GM06990 (cell line): Measurements from ENCODE around the gene YIF1B.
A peak's percentile ranks its signal among the peaks of the same experiment; 100 is the strongest.

ENCODE experiments used
- DNase-seq: peaks from one replicate; pipeline ENCODE4 v3.0.0-alpha.2; 2011; ENCODE audit not compliant: insufficient read length; ENCODE audit errors: extremely low read depth
- H3K27me3 ChIP-seq: replicated peaks from 2 replicates; pipeline ENCODE4 v1.6.0; 2011; ENCODE audit warnings: low read length; ENCODE audit not compliant: control insufficient read depth, insufficient read depth
- H3K36me3 ChIP-seq: 2 replicates; pipeline ENCODE4 v1.5.1; 2011; ENCODE audit warnings: low read length; ENCODE audit not compliant: control insufficient read depth, insufficient read depth
- H3K4me3 ChIP-seq: replicated peaks from 2 replicates; pipeline ENCODE4 v1.5.1; 2011; ENCODE audit warnings: low read depth, mild to moderate bottlenecking, control low read depth, low read length
- CTCF ChIP-seq: IDR thresholded peaks from 2 replicates; pipeline ENCODE4 v1.5.1; 2011; ENCODE audit warnings: low read length, control low read depth, mild to moderate bottlenecking, inconsistent platforms; ENCODE audit not compliant: insufficient read depth, poor library complexity, severe bottlenecking

The YIF1B gene

GRCh38 chr19:38336638-38337359 lies 21.1 kb upstream of the YIF1B start:
- peak overlapping the region; percentile 91 for H3K4me3 ChIP-seq
- no peak for TF ChIP-seq CTCF
- H3K36me3 ChIP-seq, result no peaks in the 10 kb centered on the region
- no peaks in the 10 kb centered on the region for H3K27me3 ChIP-seq
- DNase-seq, result peak; percentile 92

GRCh38 chr19:38335949-38336637 lies 20.3 kb upstream of the YIF1B start:
- DNase-seq, result peak; percentile 94
- Histone ChIP-seq H3K4me3 (peak overlapping the region; percentile 91), H3K27me3 (no peaks in the 10 kb centered on the region), H3K36me3 (no peaks in the 10 kb centered on the region)
- TF ChIP-seq CTCF, result no peak

- H3K36me3 ChIP-seq, result no peaks in the 10 kb centered on the region
- DNase-seq, result no peak
- H3K4me3 ChIP-seq, result no peak overlapping the region
- TF ChIP-seq CTCF, result no peak
- no peaks in the 10 kb centered on the region for H3K27me3 ChIP-seq
Measured at GRCh38 chr19:38333245-38333644, 17.5 kb upstream of the YIF1B start.

- DNase-seq, result no peak
- TF ChIP-seq CTCF, result no peak
- no peak overlapping the region for H3K4me3 ChIP-seq
- H3K36me3 ChIP-seq, result no peaks in the 10 kb centered on the region
- no peaks in the 10 kb centered on the region for H3K27me3 ChIP-seq
Measured at GRCh38 chr19:38331728-38332127, 16.0 kb upstream of the YIF1B start.

- no peak overlapping the region for H3K4me3 ChIP-seq
- H3K27me3 ChIP-seq, result no peaks in the 10 kb centered on the region
- TF ChIP-seq CTCF, result no peak
- no peaks in the 10 kb centered on the region for H3K36me3 ChIP-seq
- no peak for DNase-seq
Measured at GRCh38 chr19:38329651-38330050, 13.9 kb upstream of the YIF1B start.
